Measurements from ENCODE around the gene CPNE8.

Gene CPNE8

GRCh38 chr12:38648813-38649212 lies 256.6 kb downstream of the CPNE8 start:
- H2AFZ ChIP-seq: no peak overlapping the region
- H3K4me3 ChIP-seq (ENCODE audit: low read depth, low read length): no peak overlapping the region

GRCh38 chr12:38646146-38646545 lies 259.2 kb downstream of the CPNE8 start:
- H3K9ac ChIP-seq: no peak overlapping the region
- H3K79me2 ChIP-seq: no peaks in the 10 kb centered on the region
- H3K4me1 ChIP-seq: no peaks in the 10 kb centered on the region
- no peaks in the 10 kb centered on the region for H3K27me3 ChIP-seq (ENCODE audit: control insufficient read depth, insufficient read depth, low read length)
- no peak overlapping the region for H3K27ac ChIP-seq
- no peaks in the 10 kb centered on the region for H3K9me3 ChIP-seq (ENCODE audit: control insufficient read depth, low read length)
- no peak overlapping the region for H3K4me2 ChIP-seq (ENCODE audit: low read length)
- H2AFZ ChIP-seq: no peak overlapping the region
- no peaks in the 10 kb centered on the region for H3K36me3 ChIP-seq (ENCODE audit: control insufficient read depth, insufficient read depth, low read length)
- TF ChIP-seq CTCF (IDR thresholded peaks at IDR 0.05): no peak
- no peak overlapping the region for H3K4me3 ChIP-seq (ENCODE audit: low read depth, low read length)

More at GRCh38 chr12:38648813-38649212, 256.6 kb downstream of the CPNE8 start:
- TF ChIP-seq CTCF (IDR thresholded peaks at IDR 0.05): no peak
- H3K36me3 ChIP-seq (ENCODE audit: control insufficient read depth, insufficient read depth, low read length): no peaks in the 10 kb centered on the region
- H3K9ac ChIP-seq: no peak overlapping the region
- no peak overlapping the region for H3K27ac ChIP-seq
- H3K9me3 ChIP-seq (ENCODE audit: control insufficient read depth, low read length): no peaks in the 10 kb centered on the region
- H3K4me1 ChIP-seq: no peaks in the 10 kb centered on the region
- H3K4me2 ChIP-seq (ENCODE audit: low read length): no peak overlapping the region
- H3K79me2 ChIP-seq: no peaks in the 10 kb centered on the region
- no peaks in the 10 kb centered on the region for H3K27me3 ChIP-seq (ENCODE audit: control insufficient read depth, insufficient read depth, low read length)

- Histone ChIP-seq H3K4me3 (ENCODE audit: low read depth, low read length) (no peak overlapping the region), H3K4me2 (ENCODE audit: low read length) (no peak overlapping the region), H2AFZ (no peak overlapping the region), H3K9ac (no peak overlapping the region), H3K9me3 (ENCODE audit: control insufficient read depth, low read length) (no peaks in the 10 kb centered on the region), H3K4me1 (no peaks in the 10 kb centered on the region), H3K79me2 (no peaks in the 10 kb centered on the region), H3K36me3 (ENCODE audit: control insufficient read depth, insufficient read depth, low read length) (no peaks in the 10 kb centered on the region), H3K27me3 (ENCODE audit: control insufficient read depth, insufficient read depth, low read length) (no peaks in the 10 kb centered on the region), H3K27ac (no peak overlapping the region)
- no peak for TF ChIP-seq CTCF (IDR thresholded peaks at IDR 0.05)
These were observed 265.8 kb downstream of the CPNE8 start for GRCh38 chr12:38639625-38640024.

GRCh38 chr12:38638401-38638800 lies 267.0 kb downstream of the CPNE8 start:
- no peaks in the 10 kb centered on the region for H3K9me3 ChIP-seq (ENCODE audit: control insufficient read depth, low read length)
- H3K4me2 ChIP-seq (ENCODE audit: low read length): no peak overlapping the region
- H3K79me2 ChIP-seq: no peaks in the 10 kb centered on the region
- H3K4me3 ChIP-seq (ENCODE audit: low read depth, low read length): no peak overlapping the region
- no peak overlapping the region for H3K27ac ChIP-seq
- no peaks in the 10 kb centered on the region for H3K27me3 ChIP-seq (ENCODE audit: control insufficient read depth, insufficient read depth, low read length)
- no peaks in the 10 kb centered on the region for H3K4me1 ChIP-seq
- TF ChIP-seq CTCF (IDR thresholded peaks at IDR 0.05): no peak
- no peaks in the 10 kb centered on the region for H3K36me3 ChIP-seq (ENCODE audit: control insufficient read depth, insufficient read depth, low read length)
- no peak overlapping the region for H2AFZ ChIP-seq
- H3K9ac ChIP-seq: no peak overlapping the region

GRCh38 chr12:38633511-38633910 lies 271.9 kb downstream of the CPNE8 start:
- Histone ChIP-seq H3K4me3 (ENCODE audit: low read depth, low read length) (no peak overlapping the region), H3K4me1 (no peaks in the 10 kb centered on the region), H3K9ac (no peak overlapping the region), H3K36me3 (ENCODE audit: control insufficient read depth, insufficient read depth, low read length) (no peaks in the 10 kb centered on the region), H3K27ac (no peak overlapping the region), H3K79me2 (no peaks in the 10 kb centered on the region), H3K4me2 (ENCODE audit: low read length) (no peak overlapping the region), H3K9me3 (ENCODE audit: control insufficient read depth, low read length) (no peaks in the 10 kb centered on the region), H2AFZ (no peak overlapping the region), H3K27me3 (ENCODE audit: control insufficient read depth, insufficient read depth, low read length) (no peaks in the 10 kb centered on the region)
- no peak for TF ChIP-seq CTCF (IDR thresholded peaks at IDR 0.05)

All from parathyroid adenoma (tissue), 2 donors.